CD4-positive, alpha-beta T cell treated with Interleukin-1 beta for 1 hour (primary cell): ENCODE data around the gene OBSCN.

Source experiments
- DNase-seq, 2 donors: peaks; one replicate each; pipeline ENCODE4 v3.0.0-alpha.2; 2020 to 2022

OBSCN gene

GRCh38 chr1:228362141-228362883 is 154.5 kb downstream of the OBSCN start:
- no peak for DNase-seq

- no peak for DNase-seq
Observed at GRCh38 chr1:228362884-228363450, 155.1 kb downstream of the OBSCN start.

GRCh38 chr1:228363686-228364067 is 155.8 kb downstream of the OBSCN start:
- DNase-seq, result no peak

- DNase-seq, result no peak
Observed at GRCh38 chr1:228364068-228364705, 156.3 kb downstream of the OBSCN start.

- no peak for DNase-seq
Observed at GRCh38 chr1:228364706-228365213, 156.9 kb downstream of the OBSCN start.

GRCh38 chr1:228365271-228366061 is 157.6 kb downstream of the OBSCN start:
- no peak for DNase-seq

GRCh38 chr1:228366062-228366865 is 158.4 kb downstream of the OBSCN start:
- DNase-seq, result no peak

GRCh38 chr1:228366866-228367741 is 159.3 kb downstream of the OBSCN start:
- no peak for DNase-seq

GRCh38 chr1:228367798-228368791 is 160.3 kb downstream of the OBSCN start:
- no peak for DNase-seq

- no peak for DNase-seq
Observed at GRCh38 chr1:228368801-228369607, 161.2 kb downstream of the OBSCN start.

GRCh38 chr1:228369608-228370438 is 162.0 kb downstream of the OBSCN start:
- DNase-seq, result no peak

GRCh38 chr1:228370439-228370940 is 162.6 kb downstream of the OBSCN start:
- no peak for DNase-seq

GRCh38 chr1:228370941-228371740 is 163.3 kb downstream of the OBSCN start:
- DNase-seq, result no peak

- no peak for DNase-seq
Observed at GRCh38 chr1:228371741-228372182, 163.9 kb downstream of the OBSCN start.

- no peak for DNase-seq
Observed at GRCh38 chr1:228372183-228373003, 164.5 kb downstream of the OBSCN start.
